HepG2 (cell line): ENCODE results near the gene ATRIP. TPM values are rescaled to one million over a fixed set of nuclear protein-coding genes. Genes with fewer than 3 reads are reported as not detected.

ENCODE experiments used
- ARID2 ChIP-seq: sonication (generic); formaldehyde crosslinking; IDR thresholded peaks from 2 replicates; pipeline ENCODE4 v1.8.1; 2022; ENCODE audit warnings: mild to moderate bottlenecking, missing genetic modification reagents, borderline replicate concordance
- GATA4 ChIP-seq: sonication (generic); IDR thresholded peaks from 2 replicates; pipeline ENCODE4 v1.6.1; 2016; ENCODE audit warnings: antibody characterized with exemption, low read depth, borderline replicate concordance
- HOXA3 ChIP-seq: sonication (generic); formaldehyde crosslinking; IDR thresholded peaks from 2 replicates; pipeline ENCODE4 v1.5.0; 2020; ENCODE audit warnings: missing genetic modification reagents
- NONO ChIP-seq, 2 experiments: fragments of 450-650 bp in 1 of 2; sonication (generic) in 1 of 2; formaldehyde crosslinking in 1 of 2; IDR thresholded peaks in 1 of 2; conservative IDR thresholded peaks in 1 of 2; 2 replicates each; pipeline versions ENCODE4 v1.6.1 to v1.8.0; 2017 to 2022; ENCODE audit warnings: mild to moderate bottlenecking in 1 of 2, missing genetic modification reagents in 1 of 2, moderate library complexity in 1 of 2
- PCBP2 ChIP-seq: fragments of 200-400 bp; formaldehyde crosslinking; optimal IDR thresholded peaks from 2 replicates; pipeline ENCODE3; 2018; ENCODE audit warnings: low read length, low read depth; ENCODE audit not compliant: poor library complexity, severe bottlenecking
- PRPF4 ChIP-seq: fragments of 200-400 bp; formaldehyde crosslinking; IDR thresholded peaks from 2 replicates; pipeline ENCODE4 v1.6.1; 2016; ENCODE audit warnings: low read length, low read depth; ENCODE audit not compliant: poor library complexity, severe bottlenecking
- ZBTB7A ChIP-seq: sonication (generic); formaldehyde crosslinking; IDR thresholded peaks from 2 replicates; pipeline ENCODE4 v1.8.0; 2022; ENCODE audit warnings: mild to moderate bottlenecking, missing genetic modification reagents
- ZMYM3 ChIP-seq: sonication (generic); formaldehyde crosslinking; IDR thresholded peaks from 2 replicates; pipeline ENCODE4 v1.5.1; 2020; ENCODE audit warnings: mild to moderate bottlenecking, missing genetic modification reagents
- ZNF30 ChIP-seq: sonication (generic); formaldehyde crosslinking; IDR thresholded peaks from 2 replicates; pipeline ENCODE4 v1.5.0; 2020; ENCODE audit warnings: mild to moderate bottlenecking, missing genetic modification reagents
- ZNF33A ChIP-seq: sonication (generic); formaldehyde crosslinking; IDR thresholded peaks from 2 replicates; pipeline ENCODE4 v1.5.1; 2020; ENCODE audit warnings: missing genetic modification reagents, mild to moderate bottlenecking, moderate library complexity, borderline replicate concordance
- ZNF343 ChIP-seq: sonication (generic); formaldehyde crosslinking; IDR thresholded peaks from 2 replicates; pipeline ENCODE4 v1.4.0; 2020; ENCODE audit warnings: mild to moderate bottlenecking, missing genetic modification reagents
- ZNF496 ChIP-seq: sonication (generic); formaldehyde crosslinking; IDR thresholded peaks from 2 replicates; pipeline ENCODE4 v1.8.1; 2023; ENCODE audit warnings: mild to moderate bottlenecking, moderate library complexity, missing genetic modification reagents; ENCODE audit not compliant: insufficient replicate concordance
- ZNF530 ChIP-seq: sonication (generic); formaldehyde crosslinking; IDR thresholded peaks from 2 replicates; pipeline ENCODE4 v1.5.0; 2020; ENCODE audit warnings: low read depth, mild to moderate bottlenecking, missing genetic modification reagents
- ZNF749 ChIP-seq: sonication (generic); formaldehyde crosslinking; IDR thresholded peaks from 2 replicates; pipeline ENCODE4 v1.8.0; 2022; ENCODE audit warnings: mild to moderate bottlenecking, missing genetic modification reagents, moderate library complexity, borderline replicate concordance
- polyA plus RNA-seq, 8 experiments: library from polyadenylated mRNA; depleted of rRNA in 3 of 8; stranded (reverse) in 7 of 8; unstranded in 1 of 8; fragments of >200 nt; fragmentation: Illumina TruSeq in 4 of 8; extraction: Trizol in 4 of 8; gene quantifications; 2 replicates each; pipeline versions ENCODE4 v1.2.1 to v1.2.3, GENCODE V29; 2011 to 2016; ENCODE audit warnings: low read depth in 4 of 8, missing spikeins in 1 of 8, mixed read lengths in 1 of 8; ENCODE audit not compliant: insufficient read depth in 1 of 8
- total RNA-seq, 5 experiments: library from RNA; depleted of rRNA; stranded (reverse); fragments of >200 nt; fragmentation: Illumina TruSeq; extraction: Trizol; gene quantifications; 2 replicates each; pipeline ENCODE4 v1.2.3, GENCODE V29; 2016; ENCODE audit warnings: low read depth in 1 of 5
- TF ChIP-seq, protein P1 (sequence below): sonication (generic); formaldehyde crosslinking; IDR thresholded peaks from 2 replicates; pipeline ENCODE4 v1.8.0; 2022; ENCODE audit warnings: mild to moderate bottlenecking, missing genetic modification reagents; ENCODE audit not compliant: insufficient replicate concordance
- TF ChIP-seq, protein P2 (sequence below): sonication (generic); formaldehyde crosslinking; IDR thresholded peaks from 2 replicates; pipeline ENCODE4 v1.4.0; 2020; ENCODE audit warnings: missing genetic modification reagents, borderline replicate concordance
- TF ChIP-seq, protein P3 (sequence below): sonication (generic); formaldehyde crosslinking; IDR thresholded peaks from 2 replicates; pipeline ENCODE4 v1.4.0; 2020; ENCODE audit warnings: mild to moderate bottlenecking, missing genetic modification reagents
- TF ChIP-seq, protein P4 (sequence below): sonication (generic); formaldehyde crosslinking; IDR thresholded peaks from 2 replicates; pipeline ENCODE4 v1.4.0; 2020; ENCODE audit warnings: missing genetic modification reagents

ATRIP gene
- total and polyA plus RNA-seq, 2 of the 13 experiments (the other 11 are each of a cell fraction or from before 2014, with no cell fraction given), result 5.1 to 12.5 TPM

DNA sequence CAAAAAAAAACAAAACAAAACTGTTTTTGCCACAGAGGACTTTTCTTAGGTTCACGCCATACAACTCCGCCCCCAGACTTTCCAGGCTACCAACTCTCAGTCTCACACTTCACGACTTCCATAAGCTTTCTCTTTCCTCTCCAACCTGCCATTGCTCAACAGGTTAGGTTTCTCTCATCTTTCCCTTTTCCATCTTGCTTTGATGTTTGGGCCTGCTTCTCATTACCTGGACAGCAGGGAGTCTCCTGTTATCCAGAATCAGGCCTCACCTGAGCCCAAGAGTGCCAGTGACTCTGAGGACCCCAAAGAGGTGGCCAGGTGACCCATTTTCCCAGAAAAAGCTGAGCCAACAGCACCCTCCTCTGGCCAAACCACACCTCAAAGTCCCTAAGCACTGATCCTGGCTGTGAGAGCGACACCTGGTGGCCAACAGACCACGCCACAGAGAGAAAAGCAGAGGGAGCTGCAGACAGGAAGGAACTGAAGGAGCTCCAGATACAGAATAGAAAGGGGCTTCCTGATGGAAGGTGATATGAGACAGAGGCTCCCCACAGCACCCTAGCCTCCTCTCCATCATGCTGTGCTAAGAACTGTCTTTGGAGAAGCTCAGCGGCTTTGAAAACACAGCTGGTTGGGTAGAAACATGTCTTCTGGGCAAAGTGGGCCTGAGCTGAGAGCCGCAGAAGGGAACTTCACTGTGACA is 10.6 kb upstream of the ATRIP start (continued):
- TF ChIP-seq NONO (IDR thresholded peaks at IDR 0.05) (no peak), NONO (CRISPR knock-in tag; conservative IDR thresholded peaks at IDR 0.05) (peak; percentile 67; the same call in 1 of the 2 replicates), ZNF33A (no peak), ZNF530 (CRISPR knock-in tag) (no peak), ZBTB7A (no peak; the same call in 1 of the 2 replicates), HOXA3 (peak; percentile 54; the same call in 1 of the 2 replicates), ARID2 (no peak), ZNF496 (CRISPR knock-in tag) (no peak), ZNF749 (CRISPR knock-in tag) (no peak), ZMYM3 (CRISPR knock-in tag) (no peak), ZNF343 (CRISPR knock-in tag) (0 out of 2 replicates have a peak, but pooled peaks have one; percentile 45), PRPF4 (no peak), GATA4 (no peak), PCBP2 (no peak), ZNF30 (CRISPR knock-in tag) (no peak)
- TF ChIP-seq, protein P1, sequence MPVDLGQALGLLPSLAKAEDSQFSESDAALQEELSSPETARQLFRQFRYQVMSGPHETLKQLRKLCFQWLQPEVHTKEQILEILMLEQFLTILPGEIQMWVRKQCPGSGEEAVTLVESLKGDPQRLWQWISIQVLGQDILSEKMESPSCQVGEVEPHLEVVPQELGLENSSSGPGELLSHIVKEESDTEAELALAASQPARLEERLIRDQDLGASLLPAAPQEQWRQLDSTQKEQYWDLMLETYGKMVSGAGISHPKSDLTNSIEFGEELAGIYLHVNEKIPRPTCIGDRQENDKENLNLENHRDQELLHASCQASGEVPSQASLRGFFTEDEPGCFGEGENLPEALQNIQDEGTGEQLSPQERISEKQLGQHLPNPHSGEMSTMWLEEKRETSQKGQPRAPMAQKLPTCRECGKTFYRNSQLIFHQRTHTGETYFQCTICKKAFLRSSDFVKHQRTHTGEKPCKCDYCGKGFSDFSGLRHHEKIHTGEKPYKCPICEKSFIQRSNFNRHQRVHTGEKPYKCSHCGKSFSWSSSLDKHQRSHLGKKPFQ (CRISPR knock-in tag), result no peak
- TF ChIP-seq, protein P2, sequence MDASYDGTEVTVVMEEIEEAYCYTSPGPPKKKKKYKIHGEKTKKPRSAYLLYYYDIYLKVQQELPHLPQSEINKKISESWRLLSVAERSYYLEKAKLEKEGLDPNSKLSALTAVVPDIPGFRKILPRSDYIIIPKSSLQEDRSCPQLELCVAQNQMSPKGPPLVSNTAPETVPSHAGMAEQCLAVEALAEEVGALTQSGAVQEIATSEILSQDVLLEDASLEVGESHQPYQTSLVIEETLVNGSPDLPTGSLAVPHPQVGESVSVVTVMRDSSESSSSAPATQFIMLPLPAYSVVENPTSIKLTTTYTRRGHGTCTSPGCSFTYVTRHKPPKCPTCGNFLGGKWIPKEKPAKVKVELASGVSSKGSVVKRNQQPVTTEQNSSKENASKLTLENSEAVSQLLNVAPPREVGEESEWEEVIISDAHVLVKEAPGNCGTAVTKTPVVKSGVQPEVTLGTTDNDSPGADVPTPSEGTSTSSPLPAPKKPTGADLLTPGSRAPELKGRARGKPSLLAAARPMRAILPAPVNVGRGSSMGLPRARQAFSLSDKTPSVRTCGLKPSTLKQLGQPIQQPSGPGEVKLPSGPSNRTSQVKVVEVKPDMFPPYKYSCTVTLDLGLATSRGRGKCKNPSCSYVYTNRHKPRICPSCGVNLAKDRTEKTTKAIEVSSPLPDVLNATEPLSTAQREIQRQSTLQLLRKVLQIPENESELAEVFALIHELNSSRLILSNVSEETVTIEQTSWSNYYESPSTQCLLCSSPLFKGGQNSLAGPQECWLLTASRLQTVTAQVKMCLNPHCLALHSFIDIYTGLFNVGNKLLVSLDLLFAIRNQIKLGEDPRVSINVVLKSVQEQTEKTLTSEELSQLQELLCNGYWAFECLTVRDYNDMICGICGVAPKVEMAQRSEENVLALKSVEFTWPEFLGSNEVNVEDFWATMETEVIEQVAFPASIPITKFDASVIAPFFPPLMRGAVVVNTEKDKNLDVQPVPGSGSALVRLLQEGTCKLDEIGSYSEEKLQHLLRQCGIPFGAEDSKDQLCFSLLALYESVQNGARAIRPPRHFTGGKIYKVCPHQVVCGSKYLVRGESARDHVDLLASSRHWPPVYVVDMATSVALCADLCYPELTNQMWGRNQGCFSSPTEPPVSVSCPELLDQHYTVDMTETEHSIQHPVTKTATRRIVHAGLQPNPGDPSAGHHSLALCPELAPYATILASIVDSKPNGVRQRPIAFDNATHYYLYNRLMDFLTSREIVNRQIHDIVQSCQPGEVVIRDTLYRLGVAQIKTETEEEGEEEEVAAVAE (CRISPR knock-in tag), result 0 out of 2 replicates have a peak, but pooled peaks have one; percentile 70
- TF ChIP-seq, protein P3, sequence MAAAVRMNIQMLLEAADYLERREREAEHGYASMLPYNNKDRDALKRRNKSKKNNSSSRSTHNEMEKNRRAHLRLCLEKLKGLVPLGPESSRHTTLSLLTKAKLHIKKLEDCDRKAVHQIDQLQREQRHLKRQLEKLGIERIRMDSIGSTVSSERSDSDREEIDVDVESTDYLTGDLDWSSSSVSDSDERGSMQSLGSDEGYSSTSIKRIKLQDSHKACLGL (CRISPR knock-in tag), result no peak
- TF ChIP-seq, protein P4, sequence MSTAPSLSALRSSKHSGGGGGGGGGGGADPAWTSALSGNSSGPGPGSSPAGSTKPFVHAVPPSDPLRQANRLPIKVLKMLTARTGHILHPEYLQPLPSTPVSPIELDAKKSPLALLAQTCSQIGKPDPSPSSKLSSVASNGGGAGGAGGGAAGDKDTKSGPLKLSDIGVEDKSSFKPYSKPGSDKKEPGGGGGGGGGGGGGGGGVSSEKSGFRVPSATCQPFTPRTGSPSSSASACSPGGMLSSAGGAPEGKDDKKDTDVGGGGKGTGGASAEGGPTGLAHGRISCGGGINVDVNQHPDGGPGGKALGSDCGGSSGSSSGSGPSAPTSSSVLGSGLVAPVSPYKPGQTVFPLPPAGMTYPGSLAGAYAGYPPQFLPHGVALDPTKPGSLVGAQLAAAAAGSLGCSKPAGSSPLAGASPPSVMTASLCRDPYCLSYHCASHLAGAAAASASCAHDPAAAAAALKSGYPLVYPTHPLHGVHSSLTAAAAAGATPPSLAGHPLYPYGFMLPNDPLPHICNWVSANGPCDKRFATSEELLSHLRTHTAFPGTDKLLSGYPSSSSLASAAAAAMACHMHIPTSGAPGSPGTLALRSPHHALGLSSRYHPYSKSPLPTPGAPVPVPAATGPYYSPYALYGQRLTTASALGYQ, result 0 out of 2 replicates have a peak, but pooled peaks have one; percentile 33
